Neuronal stem cell (in vitro differentiated cells): ENCODE measurements around the gene CLBA1.

Experiments
- DNase-seq: peaks from one replicate; pipeline ENCODE4 v3.0.0-alpha.2; 2013; ENCODE audit warnings: low spot score
- H2AFZ ChIP-seq: one replicate; pipeline ENCODE4 v1.6.1; 2013; ENCODE audit warnings: mild to moderate bottlenecking, low read length, inconsistent platforms
- H2AK5ac ChIP-seq: 2 replicates; pipeline ENCODE4 v1.6.1; 2013; ENCODE audit warnings: low read depth, mild to moderate bottlenecking, inconsistent platforms, low read length, moderate library complexity, mixed read lengths
- H2BK120ac ChIP-seq: 2 replicates; pipeline ENCODE4 v1.6.1; 2013; ENCODE audit warnings: low read depth, mild to moderate bottlenecking, inconsistent platforms, low read length, moderate library complexity, mixed read lengths
- H2BK12ac ChIP-seq: one replicate; pipeline ENCODE4 v1.6.1; 2013; ENCODE audit warnings: low read length, inconsistent platforms
- H2BK15ac ChIP-seq: 2 replicates; pipeline ENCODE4 v1.6.1; 2013; ENCODE audit warnings: mild to moderate bottlenecking, low read length, inconsistent platforms, mixed read lengths
- H2BK5ac ChIP-seq: one replicate; pipeline ENCODE4 v1.6.1; 2013; ENCODE audit warnings: inconsistent platforms, mild to moderate bottlenecking, low read length, moderate library complexity
- H3K14ac ChIP-seq: one replicate; pipeline ENCODE4 v1.6.1; 2013; ENCODE audit warnings: low read length, inconsistent platforms
- H3K18ac ChIP-seq: 2 replicates; pipeline ENCODE4 v1.6.1; 2013; ENCODE audit warnings: low read length, inconsistent platforms
- H3K23ac ChIP-seq: 2 replicates; pipeline ENCODE4 v1.6.1; 2013; ENCODE audit warnings: low read depth, mild to moderate bottlenecking, mixed read lengths, low read length, inconsistent platforms; ENCODE audit not compliant: poor library complexity
- H3K27ac ChIP-seq: replicated peaks from 3 replicates; pipeline ENCODE4 v1.5.1; 2013; ENCODE audit warnings: low read length, inconsistent platforms
- H3K27me3 ChIP-seq, 3 experiments: 2 replicates each; pipeline ENCODE4 v1.6.1; 2013; ENCODE audit warnings: low read length in 3 of 3, mild to moderate bottlenecking in 2 of 3, inconsistent platforms in 1 of 3, low read depth in 1 of 3, mixed read lengths in 1 of 3, moderate library complexity in 1 of 3; ENCODE audit not compliant: control insufficient read depth in 3 of 3, insufficient read depth in 3 of 3
- H3K36me3 ChIP-seq, 2 donors: replicated peaks in 1 of 2; 2 replicates each; pipeline ENCODE4 v1.6.1; 2013; ENCODE audit warnings: low read length in 2 of 2; ENCODE audit not compliant: control insufficient read depth in 2 of 2, insufficient read depth in 2 of 2
- H3K4ac ChIP-seq: 2 replicates; pipeline ENCODE4 v1.6.1; 2013; ENCODE audit warnings: inconsistent platforms, mild to moderate bottlenecking, low read length, moderate library complexity
- H3K4me1 ChIP-seq, 2 donors: 1 replicate in 1 of 2; 2 replicates in 1 of 2; pipeline ENCODE4 v1.6.1; 2013; ENCODE audit warnings: low read length in 2 of 2, low read depth in 1 of 2; ENCODE audit not compliant: control insufficient read depth in 2 of 2, insufficient read depth in 1 of 2
- H3K4me2 ChIP-seq: one replicate; pipeline ENCODE4 v1.6.1; 2013; ENCODE audit warnings: mild to moderate bottlenecking, low read length, inconsistent platforms; ENCODE audit not compliant: insufficient read depth, poor library complexity, severe bottlenecking
- H3K4me3 ChIP-seq, 2 donors: 2 replicates each; pipeline ENCODE4 v1.5.1; 2013; ENCODE audit warnings: low read length in 2 of 2, mild to moderate bottlenecking in 2 of 2, inconsistent platforms in 1 of 2, moderate library complexity in 1 of 2
- H3K79me1 ChIP-seq: one replicate; pipeline ENCODE4 v1.6.1; 2013; ENCODE audit warnings: low read depth, mild to moderate bottlenecking, inconsistent platforms, low read length, moderate library complexity
- H3K9ac ChIP-seq: one replicate; pipeline ENCODE4 v1.6.1; 2013; ENCODE audit warnings: mild to moderate bottlenecking, low read depth, low read length, inconsistent platforms; ENCODE audit not compliant: poor library complexity
- H3K9me3 ChIP-seq, 2 donors: replicated peaks in 1 of 2; 2 replicates each; pipeline versions ENCODE3 to v1.6.1; 2013; ENCODE audit warnings: low read length in 2 of 2, mild to moderate bottlenecking in 2 of 2, inconsistent platforms in 1 of 2, low read depth in 1 of 2, mixed read lengths in 1 of 2, moderate library complexity in 1 of 2; ENCODE audit not compliant: control insufficient read depth in 2 of 2, insufficient read depth in 1 of 2
- H4K8ac ChIP-seq: one replicate; pipeline ENCODE4 v1.6.1; 2013; ENCODE audit warnings: low read depth, mild to moderate bottlenecking, inconsistent platforms, low read length, moderate library complexity
- H4K91ac ChIP-seq: one replicate; pipeline ENCODE4 v1.6.1; 2013; ENCODE audit warnings: low read length, low read depth, mild to moderate bottlenecking, inconsistent platforms; ENCODE audit not compliant: poor library complexity
- WGBS, 2 donors: extraction: QIAGEN DNeasy Blood & Tissue Kit; methylation state at CpG; one replicate each; pipeline ENCODE4 v1.1.7; 2013; ENCODE audit warnings: missing lambda C conversion rate in 2 of 2, mixed read lengths in 1 of 2; ENCODE audit not compliant: insufficient read length in 2 of 2, insufficient replicate concordance in 1 of 2; ENCODE audit errors: extremely low coverage in 2 of 2; 5-methylcytosine and 5-hydroxymethylcytosine counted together

The CLBA1 gene

DNA sequence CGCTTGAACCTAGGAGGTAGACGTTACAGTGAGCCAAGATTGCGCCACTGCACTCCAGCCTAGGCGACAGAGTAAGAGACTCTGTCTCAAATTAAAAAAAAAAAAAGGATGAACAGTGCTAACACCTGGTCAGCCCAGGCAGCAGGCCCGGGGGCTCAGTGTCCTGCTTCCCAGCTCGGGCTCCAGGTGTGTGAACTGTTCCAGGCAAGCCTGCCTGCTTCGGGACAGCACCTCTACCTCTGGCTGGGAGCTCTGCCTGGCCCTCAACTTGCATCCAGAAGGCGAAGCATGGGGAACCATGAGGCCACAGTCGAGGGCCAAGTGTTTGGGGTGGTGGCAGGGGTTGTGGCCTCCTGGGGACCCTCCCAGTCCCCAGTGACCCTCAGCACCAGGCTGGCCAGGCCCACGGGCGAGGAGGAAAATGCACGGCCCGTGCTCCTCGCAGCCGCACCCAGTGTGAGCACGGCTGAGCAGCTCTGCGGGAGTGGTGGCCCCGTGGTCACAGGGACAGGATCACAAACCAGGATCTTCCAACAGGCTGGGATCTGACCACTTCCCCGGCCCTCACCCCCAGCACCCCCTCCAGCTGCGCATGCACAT, 19.8 kb downstream of the CLBA1 start:
- H4K91ac ChIP-seq = no peak overlapping the region
- no peak overlapping the region for H2BK12ac ChIP-seq
- H3K9ac ChIP-seq = no peak overlapping the region
- no peak for DNase-seq
- H3K4me3 ChIP-seq = peak overlapping the region in 1 of 2 donors; percentile 34
- H2BK15ac ChIP-seq = no peak overlapping the region
- H3K18ac ChIP-seq = peak overlapping the region; percentile 71
- H3K27me3 ChIP-seq = no peaks in the 10 kb centered on the region
- H3K9me3 ChIP-seq = no peaks in the 10 kb centered on the region
- no peak overlapping the region for H3K4me2 ChIP-seq
- no peak overlapping the region for H2AK5ac ChIP-seq
- H3K14ac ChIP-seq = peak overlapping the region; percentile 21
- H2BK120ac ChIP-seq = no peak overlapping the region
- no peaks in the 10 kb centered on the region for H3K4me1 ChIP-seq
- no peak overlapping the region for H3K27ac ChIP-seq
- no peak overlapping the region for H3K4ac ChIP-seq
- peaks cover 23 to 45% of the 10 kb centered on the region in 2 donors for H3K36me3 ChIP-seq
- no peak overlapping the region for H4K8ac ChIP-seq
- H3K79me1 ChIP-seq = peaks cover 6% of the 10 kb centered on the region
- no CpG with 5 or more reads among the region's 20 CpGs for WGBS, 2 donors
- peak overlapping the region; percentile 89 for H3K23ac ChIP-seq
- H2BK5ac ChIP-seq = peak overlapping the region; percentile 24
- no peak overlapping the region for H2AFZ ChIP-seq

DNA sequence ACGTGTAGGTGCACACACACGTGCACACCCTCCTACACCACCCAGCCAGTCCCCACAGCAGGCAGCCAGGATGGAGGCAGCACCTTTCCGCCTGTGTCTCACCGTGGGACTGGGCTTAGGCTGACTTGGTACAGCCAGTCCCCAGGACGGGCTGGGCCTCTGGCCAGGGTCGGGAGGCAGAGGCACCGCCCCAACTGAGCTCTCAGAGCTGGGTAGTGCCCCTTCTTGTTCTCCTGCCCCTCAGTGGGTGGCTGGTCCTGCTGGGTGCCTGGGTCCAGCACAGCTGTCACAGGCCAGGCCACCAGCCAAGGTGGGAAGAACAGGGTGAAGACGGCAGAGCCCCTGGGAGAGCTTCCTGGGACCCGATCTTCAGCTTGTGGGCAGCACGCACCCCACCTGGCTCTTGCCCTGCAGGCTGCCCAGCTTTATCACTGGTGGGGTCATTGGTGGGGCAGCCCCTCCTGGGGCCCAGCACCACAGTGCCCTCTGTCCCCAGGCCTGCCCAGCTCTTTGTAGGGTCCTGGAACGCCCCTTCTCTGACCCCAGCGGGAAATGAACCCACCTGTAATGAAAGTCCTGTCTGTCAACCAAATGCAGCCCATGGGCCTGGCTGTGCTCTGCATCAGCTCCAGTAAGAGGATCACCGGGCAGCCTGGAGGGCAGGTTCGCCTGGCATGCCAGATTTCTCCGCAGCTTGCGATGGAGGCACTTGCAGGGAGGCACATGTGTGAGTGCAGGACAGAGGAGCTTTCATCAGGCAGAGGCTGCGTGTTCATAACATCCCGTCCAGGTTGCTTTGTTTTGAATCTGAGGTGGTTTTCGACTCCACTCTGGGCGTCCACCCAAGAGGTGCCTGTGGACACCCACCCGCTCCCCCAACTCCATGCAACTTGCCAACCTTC, 20.6 kb downstream of the CLBA1 start:
- no peak overlapping the region for H2BK12ac ChIP-seq
- peak overlapping the region; percentile 71 for H3K18ac ChIP-seq
- H2BK15ac ChIP-seq = no peak overlapping the region
- no peaks in the 10 kb centered on the region for H3K27me3 ChIP-seq
- no peak overlapping the region for H3K4me2 ChIP-seq
- no CpG with 5 or more reads among the region's 21 CpGs for WGBS, 2 donors
- no peak overlapping the region for H2AK5ac ChIP-seq
- no peak overlapping the region for H2AFZ ChIP-seq
- H3K4me1 ChIP-seq = no peaks in the 10 kb centered on the region
- H2BK120ac ChIP-seq = no peak overlapping the region
- peaks cover 28 to 53% of the 10 kb centered on the region in 2 donors for H3K36me3 ChIP-seq
- peak overlapping the region; percentile 49 for H3K27ac ChIP-seq
- H3K14ac ChIP-seq = peak overlapping the region; percentile 21
- peaks cover 9% of the 10 kb centered on the region for H3K79me1 ChIP-seq
- peak overlapping the region; percentile 24 for H2BK5ac ChIP-seq
- no peak overlapping the region for H4K91ac ChIP-seq
- H3K4ac ChIP-seq = no peak overlapping the region
- H3K23ac ChIP-seq = peak overlapping the region; percentile 89
- no peaks in the 10 kb centered on the region for H3K9me3 ChIP-seq
- DNase-seq = no peak
- H3K9ac ChIP-seq = peak overlapping the region; percentile 44
- H3K4me3 ChIP-seq = no peak overlapping the region
- no peak overlapping the region for H4K8ac ChIP-seq

DNA sequence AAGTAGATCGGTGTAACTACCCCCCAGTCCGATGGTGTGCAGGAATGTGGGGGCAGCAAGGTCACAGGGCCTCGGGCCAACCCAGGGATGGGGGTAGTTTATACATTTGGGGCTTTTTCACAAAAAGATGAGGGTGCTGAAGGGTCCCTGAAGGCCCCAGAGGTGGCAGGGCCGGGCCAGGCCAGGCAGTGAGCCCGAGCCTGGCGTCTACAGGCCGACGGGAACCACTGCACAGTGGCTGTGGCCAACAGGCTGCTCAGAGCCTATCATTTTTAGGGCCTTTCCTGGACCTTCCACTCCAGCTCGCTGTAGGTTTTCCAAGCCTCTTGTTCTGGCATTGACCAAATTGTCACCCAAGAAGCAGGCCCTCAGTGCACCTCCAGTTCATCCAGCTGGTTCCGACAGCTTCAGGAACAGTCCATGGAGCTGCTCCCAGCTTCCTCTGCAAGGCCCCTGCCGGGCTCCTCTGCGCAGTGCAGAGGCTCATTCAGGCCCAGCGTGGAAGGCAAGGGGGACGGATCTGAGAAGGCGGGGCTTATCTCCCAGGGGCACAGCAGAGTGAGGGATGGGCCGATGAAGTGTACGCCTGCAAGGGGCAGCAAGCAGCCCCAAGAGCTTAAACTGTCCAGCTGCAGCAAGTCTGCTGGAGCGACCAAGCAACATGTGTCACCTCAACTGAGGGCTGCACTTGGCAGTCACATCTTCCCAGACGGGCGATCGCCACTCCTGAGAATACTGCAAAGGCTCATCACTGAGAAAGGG, 21.4 kb downstream of the CLBA1 start:
- DNase-seq = no peak
- no peaks in the 10 kb centered on the region for H3K9me3 ChIP-seq
- no peak overlapping the region for H3K9ac ChIP-seq
- H3K4me2 ChIP-seq = no peak overlapping the region
- H3K4ac ChIP-seq = no peak overlapping the region
- no peak overlapping the region for H2BK12ac ChIP-seq
- H2AK5ac ChIP-seq = no peak overlapping the region
- H2AFZ ChIP-seq = no peak overlapping the region
- H3K23ac ChIP-seq = peak overlapping the region; percentile 40
- no peaks in the 10 kb centered on the region for H3K27me3 ChIP-seq
- peaks cover 9% of the 10 kb centered on the region for H3K79me1 ChIP-seq
- H3K4me3 ChIP-seq = peak overlapping the region in 1 of 2 donors; percentile 68
- H2BK120ac ChIP-seq = no peak overlapping the region
- no CpG with 5 or more reads among the region's 21 CpGs for WGBS, 2 donors
- no peak overlapping the region for H4K91ac ChIP-seq
- no peak overlapping the region for H3K27ac ChIP-seq
- peak overlapping the region; percentile 24 for H2BK5ac ChIP-seq
- peak overlapping the region; percentile 5 for H3K18ac ChIP-seq
- H3K14ac ChIP-seq = no peak overlapping the region
- no peaks in the 10 kb centered on the region for H3K4me1 ChIP-seq
- no peak overlapping the region for H2BK15ac ChIP-seq
- peaks cover 36 to 61% of the 10 kb centered on the region in 2 donors for H3K36me3 ChIP-seq
- H4K8ac ChIP-seq = no peak overlapping the region
